Neural cell (in vitro differentiated cells): ENCODE measurements around the gene STH. TPM values are rescaled to one million over a fixed set of nuclear protein-coding genes. Genes with fewer than 3 reads are reported as not detected.

Experiments
- H2AFZ ChIP-seq: fragments of 200-600, 300-800 bp; sonication (generic), shearing (Covaris generic); 2 replicates; pipeline ENCODE4 v1.6.0; 2014; ENCODE audit warnings: low read depth, mild to moderate bottlenecking, antibody characterized with exemption, low read length, moderate library complexity
- H3F3A ChIP-seq: fragments of 200-600 bp; shearing (Covaris generic); 2 replicates; pipeline ENCODE4 v1.6.1; 2016; ENCODE audit warnings: mild to moderate bottlenecking, moderate library complexity, mixed read lengths, antibody characterized with exemption, low read length; ENCODE audit not compliant: insufficient read depth, poor library complexity, severe bottlenecking
- H3K27ac ChIP-seq: fragments of 200-600, 300-800 bp; sonication (generic), shearing (Covaris generic); 2 replicates; pipeline ENCODE4 v1.5.1; 2014; ENCODE audit warnings: mild to moderate bottlenecking, low read length, moderate library complexity
- H3K27me3 ChIP-seq: fragments of 300-800, 200-600 bp; sonication (generic), shearing (Covaris generic); 2 replicates; pipeline ENCODE4 v1.6.0; 2014; ENCODE audit warnings: mild to moderate bottlenecking, low read depth, low read length, moderate library complexity; ENCODE audit not compliant: insufficient read depth
- H3K36me3 ChIP-seq: fragments of 300-800, 200-600 bp; sonication (generic), shearing (Covaris generic); 2 replicates; pipeline ENCODE4 v1.5.1; 2014; ENCODE audit warnings: mild to moderate bottlenecking, antibody characterized with exemption, low read length, moderate library complexity; ENCODE audit not compliant: insufficient read depth
- H3K4me2 ChIP-seq: fragments of 300-800, 200-600 bp; sonication (generic), shearing (Covaris generic); 2 replicates; pipeline ENCODE4 v1.6.0; 2014; ENCODE audit warnings: mild to moderate bottlenecking, low read length
- H3K4me3 ChIP-seq: fragments of 300-800, 200-600 bp; sonication (generic), shearing (Covaris generic); 2 replicates; pipeline ENCODE4 v1.5.1; 2014; ENCODE audit warnings: mild to moderate bottlenecking, low read length, moderate library complexity
- H3K79me2 ChIP-seq: fragments of 200-600 bp; shearing (Covaris generic); replicated peaks from 2 replicates; pipeline ENCODE4 v1.6.0; 2014; ENCODE audit warnings: mild to moderate bottlenecking, low read length, moderate library complexity; ENCODE audit not compliant: insufficient read depth
- H3K9ac ChIP-seq: fragments of 300-800, 200-600 bp; sonication (generic), shearing (Covaris generic); 2 replicates; pipeline ENCODE4 v1.6.1; 2016; ENCODE audit warnings: mild to moderate bottlenecking, low read length, mixed read lengths
- H3K9me2 ChIP-seq: fragments of 200-600 bp; shearing (Covaris generic); 2 replicates; pipeline ENCODE4 v1.6.1; 2016; ENCODE audit warnings: mild to moderate bottlenecking, low read length, mixed read lengths; ENCODE audit not compliant: insufficient read depth
- H3K9me3 ChIP-seq: fragments of 200-600, 300-800 bp; sonication (generic), shearing (Covaris generic); 2 replicates; pipeline ENCODE4 v1.6.1; 2016; ENCODE audit warnings: mild to moderate bottlenecking, mixed run types, low read length, moderate library complexity, mixed read lengths
- H4K20me1 ChIP-seq: fragments of 200-600 bp; shearing (Covaris generic); 2 replicates; pipeline ENCODE4 v1.6.1; 2016; ENCODE audit warnings: mild to moderate bottlenecking, mixed run types; ENCODE audit not compliant: insufficient read depth
- CTCF ChIP-seq: fragments of 450-650 bp; IDR thresholded peaks from 2 replicates; pipeline ENCODE4 v1.5.1; 2014; ENCODE audit warnings: antibody characterized with exemption, mild to moderate bottlenecking, moderate library complexity; ENCODE audit not compliant: poor library complexity, severe bottlenecking
- EP300 ChIP-seq: fragments of 450-650 bp; conservative IDR thresholded peaks from 2 replicates; pipeline ENCODE4 v1.6.1; 2014; ENCODE audit warnings: antibody characterized with exemption, mild to moderate bottlenecking, moderate library complexity; ENCODE audit not compliant: poor library complexity, severe bottlenecking
- EZH2 ChIP-seq: fragments of 200-600, 300-800 bp; shearing (Covaris generic), sonication (generic); IDR thresholded peaks from 2 replicates; pipeline ENCODE4 v1.6.1; 2014; ENCODE audit warnings: antibody characterized with exemption, low read length, borderline replicate concordance, mild to moderate bottlenecking; ENCODE audit not compliant: insufficient read depth, poor library complexity, severe bottlenecking
- MXI1 ChIP-seq: fragments of 450-650 bp; conservative IDR thresholded peaks from 2 replicates; pipeline ENCODE4 v1.6.1; 2014; ENCODE audit warnings: antibody characterized with exemption, mild to moderate bottlenecking; ENCODE audit not compliant: poor library complexity, severe bottlenecking
- POLR2AphosphoS5 ChIP-seq: IDR thresholded peaks from 2 replicates; pipeline ENCODE4 v1.6.1; 2012
- RAD21 ChIP-seq: fragments of 450-650 bp; conservative IDR thresholded peaks from 2 replicates; pipeline ENCODE4 v1.6.1; 2014; ENCODE audit warnings: antibody characterized with exemption, mild to moderate bottlenecking, moderate library complexity
- REST ChIP-seq: IDR thresholded peaks from 2 replicates; pipeline ENCODE4 v1.6.1; 2012; ENCODE audit warnings: borderline replicate concordance
- SMC3 ChIP-seq: fragments of 450-650 bp; conservative IDR thresholded peaks from 2 replicates; pipeline ENCODE4 v1.6.1; 2014; ENCODE audit warnings: antibody characterized with exemption, mild to moderate bottlenecking, moderate library complexity; ENCODE audit not compliant: poor library complexity
- TAF1 ChIP-seq: IDR thresholded peaks from 2 replicates; pipeline ENCODE4 v1.6.1; 2012; ENCODE audit warnings: low read depth
- polyA plus RNA-seq: library from polyadenylated mRNA; depleted of rRNA; stranded (reverse); fragments of >200 nt; gene quantifications from 2 replicates; pipeline ENCODE4 v1.2.3, GENCODE V29; 2014

STH gene
- polyA plus RNA-seq, 1 donor from 2014 or later: not detected

- H3K9me3 ChIP-seq: no peaks in the 10 kb centered on the region
- H3K79me2 ChIP-seq: no peaks in the 10 kb centered on the region
- no peak overlapping the region for H3K27ac ChIP-seq
- no peaks in the 10 kb centered on the region for H3F3A ChIP-seq
- H3K9ac ChIP-seq: no peak overlapping the region
- H3K4me2 ChIP-seq: no peak overlapping the region
- H2AFZ ChIP-seq: no peak overlapping the region
- no peak overlapping the region for H3K4me3 ChIP-seq
- H3K9me2 ChIP-seq: no peaks in the 10 kb centered on the region
- no peaks in the 10 kb centered on the region for H4K20me1 ChIP-seq
- H3K36me3 ChIP-seq: peaks cover 6% of the 10 kb centered on the region
- TF ChIP-seq CTCF: no peak
- no peak for TF ChIP-seq POLR2AphosphoS5
- no peak for TF ChIP-seq TAF1
- no peak for TF ChIP-seq RAD21
- TF ChIP-seq SMC3: no peak
- no peak for TF ChIP-seq EP300
- TF ChIP-seq REST: no peak
- TF ChIP-seq MXI1: no peak
- TF ChIP-seq EZH2: no peak
- no peaks in the 10 kb centered on the region for H3K27me3 ChIP-seq
Observed at GRCh38 chr17:45992175-45992574, 6.9 kb upstream of the STH start.

GRCh38 chr17:45992904-45993303 lies 6.1 kb upstream of the STH start:
- no peaks in the 10 kb centered on the region for H3K79me2 ChIP-seq
- no peaks in the 10 kb centered on the region for H4K20me1 ChIP-seq
- no peaks in the 10 kb centered on the region for H3F3A ChIP-seq
- no peak overlapping the region for H2AFZ ChIP-seq
- H3K9me2 ChIP-seq: no peaks in the 10 kb centered on the region
- no peak overlapping the region for H3K4me2 ChIP-seq
- no peak overlapping the region for H3K4me3 ChIP-seq
- no peak overlapping the region for H3K9ac ChIP-seq
- no peak overlapping the region for H3K27ac ChIP-seq
- H3K36me3 ChIP-seq: peaks cover 6% of the 10 kb centered on the region
- H3K9me3 ChIP-seq: no peaks in the 10 kb centered on the region
- no peak for TF ChIP-seq POLR2AphosphoS5
- no peak for TF ChIP-seq TAF1
- TF ChIP-seq CTCF: no peak
- TF ChIP-seq MXI1: no peak
- TF ChIP-seq REST: no peak
- no peak for TF ChIP-seq EZH2
- no peak for TF ChIP-seq RAD21
- no peak for TF ChIP-seq SMC3
- no peak for TF ChIP-seq EP300
- no peaks in the 10 kb centered on the region for H3K27me3 ChIP-seq
